ENCODE results near the gene IGSF21.

DNA sequence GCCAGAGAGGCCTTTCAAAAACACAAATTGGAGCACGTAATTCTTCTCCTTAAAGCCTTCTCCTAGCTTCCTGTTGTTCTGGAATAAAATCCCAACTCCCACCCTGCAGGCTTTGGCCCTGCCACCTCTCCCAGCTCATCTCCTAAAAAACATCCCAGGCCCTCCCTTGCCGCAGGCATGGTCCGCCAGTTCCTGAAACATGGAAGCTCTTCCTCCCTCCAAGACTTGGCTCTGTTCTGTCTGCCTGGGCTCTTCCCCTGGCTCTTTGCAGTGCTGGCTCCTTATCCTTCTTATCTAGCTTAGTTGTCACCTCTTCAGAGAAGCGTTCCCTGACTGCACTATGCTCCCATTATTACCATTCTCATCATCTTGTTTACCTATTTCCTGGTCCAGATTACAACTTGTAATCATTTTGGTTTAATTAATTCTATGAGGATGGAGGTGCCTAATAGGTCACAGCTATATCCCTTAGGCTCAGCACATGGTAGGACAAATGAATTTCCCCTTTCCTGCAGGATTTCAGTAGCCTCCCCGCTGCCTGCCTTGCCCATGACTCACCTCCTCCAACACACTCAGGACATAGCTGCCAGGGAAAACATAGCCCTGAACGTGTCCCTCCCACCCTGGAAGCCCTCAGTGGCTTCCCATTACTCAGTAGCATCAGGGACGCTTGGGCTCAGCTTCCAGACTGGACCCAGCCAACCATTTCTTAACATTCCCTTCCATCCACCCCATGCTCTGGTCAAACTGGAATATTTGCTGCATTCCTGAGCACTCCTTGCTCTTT, 15.7 kb upstream of the IGSF21 start:
- TF ChIP-seq, protein P1, sequence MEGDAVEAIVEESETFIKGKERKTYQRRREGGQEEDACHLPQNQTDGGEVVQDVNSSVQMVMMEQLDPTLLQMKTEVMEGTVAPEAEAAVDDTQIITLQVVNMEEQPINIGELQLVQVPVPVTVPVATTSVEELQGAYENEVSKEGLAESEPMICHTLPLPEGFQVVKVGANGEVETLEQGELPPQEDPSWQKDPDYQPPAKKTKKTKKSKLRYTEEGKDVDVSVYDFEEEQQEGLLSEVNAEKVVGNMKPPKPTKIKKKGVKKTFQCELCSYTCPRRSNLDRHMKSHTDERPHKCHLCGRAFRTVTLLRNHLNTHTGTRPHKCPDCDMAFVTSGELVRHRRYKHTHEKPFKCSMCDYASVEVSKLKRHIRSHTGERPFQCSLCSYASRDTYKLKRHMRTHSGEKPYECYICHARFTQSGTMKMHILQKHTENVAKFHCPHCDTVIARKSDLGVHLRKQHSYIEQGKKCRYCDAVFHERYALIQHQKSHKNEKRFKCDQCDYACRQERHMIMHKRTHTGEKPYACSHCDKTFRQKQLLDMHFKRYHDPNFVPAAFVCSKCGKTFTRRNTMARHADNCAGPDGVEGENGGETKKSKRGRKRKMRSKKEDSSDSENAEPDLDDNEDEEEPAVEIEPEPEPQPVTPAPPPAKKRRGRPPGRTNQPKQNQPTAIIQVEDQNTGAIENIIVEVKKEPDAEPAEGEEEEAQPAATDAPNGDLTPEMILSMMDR (conservative IDR thresholded peaks at IDR 0.05), result no peak
- no peak for TF ChIP-seq ZFX (IDR thresholded peaks at IDR 0.05)
